BE2C (cell line): Measurements from ENCODE around the gene PSMD10.

Experiments
- DNase-seq: peaks from one replicate; pipeline ENCODE4 v3.0.0-alpha.2; 2020
- H3K27me3 ChIP-seq: fragments of 250-450 bp; sonication (Bioruptor Pico); 2 replicates; pipeline ENCODE4 v1.5.1; 2020; ENCODE audit warnings: mild to moderate bottlenecking
- H3K36me3 ChIP-seq: fragments of 250-450 bp; sonication (Bioruptor Pico); 2 replicates; pipeline ENCODE4 v1.5.1; 2020; ENCODE audit warnings: mild to moderate bottlenecking
- H3K4me1 ChIP-seq: fragments of 250-450 bp; sonication (Bioruptor Pico); 2 replicates; pipeline ENCODE4 v1.5.1; 2020
- H3K4me3 ChIP-seq: 2 replicates; pipeline ENCODE4 v1.5.1; 2011; ENCODE audit warnings: low read depth, low read length
- H3K9me3 ChIP-seq: fragments of 250-450 bp; sonication (Bioruptor Pico); 2 replicates; pipeline ENCODE4 v1.5.1; 2020
- CTCF ChIP-seq: IDR thresholded peaks from 2 replicates; pipeline ENCODE4 v1.5.1; 2012; ENCODE audit warnings: mild to moderate bottlenecking, low read depth, low read length

Gene PSMD10

GRCh38 chrX:108090491-108091263 is 665 bp downstream of the PSMD10 start:
- TF ChIP-seq CTCF = no peak
- no peaks in the 10 kb centered on the region for H3K36me3 ChIP-seq
- H3K9me3 ChIP-seq = no peaks in the 10 kb centered on the region
- no peaks in the 10 kb centered on the region for H3K4me1 ChIP-seq
- H3K4me3 ChIP-seq = peak overlapping the region; percentile 81
- H3K27me3 ChIP-seq = no peaks in the 10 kb centered on the region
- DNase-seq = no peak

- no peaks in the 10 kb centered on the region for H3K9me3 ChIP-seq
- no peak for DNase-seq
- no peaks in the 10 kb centered on the region for H3K4me1 ChIP-seq
- TF ChIP-seq CTCF = no peak
- no peaks in the 10 kb centered on the region for H3K27me3 ChIP-seq
- no peaks in the 10 kb centered on the region for H3K36me3 ChIP-seq
- no peak overlapping the region for H3K4me3 ChIP-seq
Observed at GRCh38 chrX:108088511-108088910, 2.8 kb downstream of the PSMD10 start.

- TF ChIP-seq CTCF = no peak
- Histone ChIP-seq H3K36me3 (no peaks in the 10 kb centered on the region), H3K27me3 (no peaks in the 10 kb centered on the region), H3K9me3 (no peaks in the 10 kb centered on the region), H3K4me1 (no peaks in the 10 kb centered on the region), H3K4me3 (no peak overlapping the region)
- no peak for DNase-seq
Observed at GRCh38 chrX:108087792-108088191, 3.5 kb downstream of the PSMD10 start.

GRCh38 chrX:108081110-108081509 is 10.2 kb downstream of the PSMD10 start:
- TF ChIP-seq CTCF = no peak
- no peak for DNase-seq
- Histone ChIP-seq H3K4me1 (no peaks in the 10 kb centered on the region), H3K9me3 (no peaks in the 10 kb centered on the region), H3K4me3 (no peak overlapping the region), H3K27me3 (no peaks in the 10 kb centered on the region), H3K36me3 (no peaks in the 10 kb centered on the region)

GRCh38 chrX:108072746-108073145 is 18.6 kb downstream of the PSMD10 start:
- H3K9me3 ChIP-seq = no peaks in the 10 kb centered on the region
- no peak for DNase-seq
- H3K27me3 ChIP-seq = no peaks in the 10 kb centered on the region
- H3K36me3 ChIP-seq = no peaks in the 10 kb centered on the region
- H3K4me1 ChIP-seq = no peaks in the 10 kb centered on the region
- TF ChIP-seq CTCF = no peak
- no peak overlapping the region for H3K4me3 ChIP-seq

- Histone ChIP-seq H3K36me3 (no peaks in the 10 kb centered on the region), H3K4me3 (no peak overlapping the region), H3K27me3 (peaks cover 3% of the 10 kb centered on the region; the same call in 1 of the 2 replicates), H3K9me3 (no peaks in the 10 kb centered on the region), H3K4me1 (no peaks in the 10 kb centered on the region)
- TF ChIP-seq CTCF = no peak
- DNase-seq = no peak
Observed at GRCh38 chrX:108071578-108071977, 19.8 kb downstream of the PSMD10 start.
